ENCODE data around the gene CAPSL.
"Not testable (repeated sequence)": the region's sequence is repeated elsewhere in the genome, so short reads cannot be mapped to it uniquely, and the experiment has no call there.

CAPSL gene

GRCh38 chr5:35938568-35939227 is at the start of gene CAPSL:
Gene CAPSL (minus strand): TSS chr5:35938622. CDS start chr5:35921120, 17,502 bp downstream.
- peak in 32 of 56 donors; percentile 3 to 80 (median 30) for DNase-seq

GRCh38 chr5:35987776-35988175 is 49.4 kb upstream of the CAPSL start:
- DNase-seq, result no peak

GRCh38 chr5:35979715-35980114 is 41.3 kb upstream of the CAPSL start:
- no peak for DNase-seq

GRCh38 chr5:35976859-35977258 is 38.4 kb upstream of the CAPSL start:
- DNase-seq, result not testable (repeated sequence)

GRCh38 chr5:35974570-35974969 is 36.1 kb upstream of the CAPSL start:
- no peak for DNase-seq

- DNase-seq, result no peak
Measured at GRCh38 chr5:35971878-35972210, 33.4 kb upstream of the CAPSL start.

GRCh38 chr5:35971186-35971877 is 32.9 kb upstream of the CAPSL start:
- DNase-seq, result no peak

- DNase-seq, result no peak
Measured at GRCh38 chr5:35963381-35963843, 25.0 kb upstream of the CAPSL start.

- no peak for DNase-seq
Measured at GRCh38 chr5:35960328-35960727, 21.9 kb upstream of the CAPSL start.

- DNase-seq, result no peak
Measured at GRCh38 chr5:35956429-35956828, 18.0 kb upstream of the CAPSL start.

- DNase-seq, result no peak
Measured at GRCh38 chr5:35954175-35954574, 15.8 kb upstream of the CAPSL start.

- DNase-seq, result no peak
Measured at GRCh38 chr5:35947085-35947484, 8.7 kb upstream of the CAPSL start.

GRCh38 chr5:35939639-35940038 is 1.2 kb upstream of the CAPSL start:
- DNase-seq, result no peak

- DNase-seq, result peak in 44 of 56 donors; percentile 5 to 75 (median 24)
Measured at GRCh38 chr5:35926389-35927051, 11.9 kb downstream of the CAPSL start.

- peak in 52 of 56 donors; percentile 8 to 84 (median 51) for DNase-seq
Measured at GRCh38 chr5:35924950-35925722, 13.3 kb downstream of the CAPSL start.

- no peak for DNase-seq
Measured at GRCh38 chr5:35924122-35924949, 14.1 kb downstream of the CAPSL start.

GRCh38 chr5:35922468-35922867 is 16.0 kb downstream of the CAPSL start:
- DNase-seq, result no peak

GRCh38 chr5:35921930-35922329 is 16.5 kb downstream of the CAPSL start:
- DNase-seq, result no peak

- peak in 1 of 56 donors; percentile 2 for DNase-seq
Measured at GRCh38 chr5:35920890-35921289, 17.5 kb downstream of the CAPSL start.

- DNase-seq, result no peak
Measured at GRCh38 chr5:35919191-35919590, 19.2 kb downstream of the CAPSL start.

- no peak for DNase-seq
Measured at GRCh38 chr5:35908814-35909213, 29.6 kb downstream of the CAPSL start.

Data from nucleus accumbens (tissue), 56 donors.